MM.1S (cell line): Measurements from ENCODE around the gene MPO.

Experiments
- CTCF ChIP-seq: fragments of 300-600 bp; sonication (generic); IDR thresholded peaks from 2 replicates; pipeline ENCODE4 v1.5.1; 2016; ENCODE audit warnings: antibody characterized with exemption, low read length, mixed read lengths
- EZH2 ChIP-seq: fragments of 300-600 bp; sonication (generic); optimal IDR thresholded peaks from 2 replicates; pipeline ENCODE3; 2017; ENCODE audit warnings: low read depth, mild to moderate bottlenecking, antibody characterized with exemption, low read length, mixed read lengths
- EZH2phosphoT487 ChIP-seq: fragments of 300-600 bp; sonication (generic); IDR thresholded peaks from 2 replicates; pipeline ENCODE4 v1.6.1; 2018; ENCODE audit warnings: antibody characterized with exemption, low read length

GRCh38 chr17:58250344-58251011 lies 30.3 kb downstream of the MPO start:
- TF ChIP-seq CTCF (no peak), EZH2 (no peak), EZH2phosphoT487 (no peak)
